GM19452 (cell line): ENCODE measurements around the gene TSPAN4.

Experiments
- ATAC-seq: cut with Tn5 transposase; IDR thresholded peaks from one replicate; pipeline ENCODE4 v1.9.1; 2021; ENCODE audit not compliant: unreplicated experiment

Gene TSPAN4

GRCh38 chr11:863023-863909 lies 20.6 kb downstream of the TSPAN4 start:
- no peak for ATAC-seq

- ATAC-seq = no peak
Observed at GRCh38 chr11:863910-864827, 21.5 kb downstream of the TSPAN4 start.

- ATAC-seq = no peak
Observed at GRCh38 chr11:864898-865297, 22.2 kb downstream of the TSPAN4 start.

DNA sequence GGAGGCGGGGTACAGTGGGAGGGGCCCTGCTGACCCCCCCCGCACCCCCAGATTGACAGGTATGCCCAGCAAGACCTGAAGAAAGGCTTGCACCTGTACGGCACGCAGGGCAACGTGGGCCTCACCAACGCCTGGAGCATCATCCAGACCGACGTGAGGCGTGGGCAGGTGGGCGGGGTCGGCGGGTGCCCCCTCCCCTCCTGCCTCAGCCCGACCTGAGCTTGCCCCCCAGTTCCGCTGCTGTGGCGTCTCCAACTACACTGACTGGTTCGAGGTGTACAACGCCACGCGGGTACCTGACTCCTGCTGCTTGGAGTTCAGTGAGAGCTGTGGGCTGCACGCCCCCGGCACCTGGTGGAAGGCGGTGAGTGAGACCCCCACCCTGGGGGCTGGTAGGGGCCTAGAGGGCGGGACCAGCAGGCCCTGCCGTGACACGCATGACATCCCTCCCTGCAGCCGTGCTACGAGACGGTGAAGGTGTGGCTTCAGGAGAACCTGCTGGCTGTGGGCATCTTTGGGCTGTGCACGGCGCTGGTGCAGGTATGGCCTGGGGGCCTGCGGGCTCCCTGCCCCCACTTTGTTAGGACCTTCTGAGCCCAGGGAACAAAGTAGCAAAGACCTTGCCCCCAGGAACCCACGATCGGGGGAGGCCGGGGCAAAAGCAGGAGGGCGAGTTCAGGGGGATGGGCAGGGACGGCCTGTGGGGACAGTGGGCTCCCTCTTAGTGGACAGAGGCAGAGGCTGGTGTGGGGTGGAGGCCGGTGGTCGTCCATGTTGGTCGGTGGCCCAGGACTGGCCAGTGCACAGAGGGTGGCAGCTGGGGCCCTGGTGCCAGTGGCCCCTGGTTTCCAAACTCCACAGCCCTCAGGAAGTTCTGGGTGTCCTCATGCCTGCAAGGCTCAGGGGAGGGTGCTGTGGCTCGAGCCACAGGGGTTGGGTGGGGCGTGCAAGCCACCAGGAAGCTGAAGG lies 23.1 kb downstream of the TSPAN4 start:
- no peak for ATAC-seq

- no peak for ATAC-seq
Observed at GRCh38 chr11:866481-866880, 23.8 kb downstream of the TSPAN4 start.

DNA sequence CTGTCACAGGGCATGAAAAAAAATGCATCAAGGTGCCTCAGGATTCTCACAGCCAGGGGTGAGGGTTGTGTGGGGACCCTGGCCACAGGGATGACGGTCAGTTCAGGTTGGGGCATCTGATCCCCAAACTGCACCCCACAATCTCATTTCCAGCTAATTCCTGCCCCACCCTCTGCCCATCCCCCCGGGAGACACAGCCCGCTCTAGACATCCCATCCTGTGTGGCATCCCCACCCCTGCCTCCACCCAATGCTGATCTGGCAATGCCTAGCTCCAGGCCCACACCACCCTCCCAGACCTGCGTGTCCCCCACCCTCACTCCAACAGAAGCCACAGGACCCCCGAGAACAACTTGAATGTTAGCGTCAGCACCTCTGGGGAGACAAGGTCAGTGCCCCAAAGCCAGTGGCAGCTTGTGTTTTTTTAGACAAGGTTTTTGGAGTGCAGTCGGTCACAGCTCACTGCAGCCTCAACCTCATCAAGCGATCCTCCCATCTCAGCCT lies 25.3 kb downstream of the TSPAN4 start:
- no peak for ATAC-seq

DNA sequence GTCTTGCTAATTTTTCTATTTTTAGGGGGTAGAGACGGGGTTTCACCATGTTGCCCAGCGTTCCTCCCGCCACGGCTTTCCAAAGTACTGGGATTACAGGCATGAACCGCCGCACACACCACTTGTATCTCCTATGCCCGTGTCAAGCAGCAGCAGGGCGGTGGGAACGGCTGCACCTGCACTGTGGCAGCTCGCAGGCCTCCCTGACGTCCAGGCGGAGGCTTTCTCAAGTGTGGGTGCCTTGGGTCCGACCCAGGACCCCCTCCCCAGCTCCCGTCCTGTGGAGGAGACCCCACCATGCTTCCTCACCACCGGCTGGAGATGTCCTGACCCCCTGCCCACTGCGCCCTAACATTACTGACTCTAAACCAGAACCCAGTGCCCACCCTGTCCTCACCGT lies 25.7 kb downstream of the TSPAN4 start:
- ATAC-seq = no peak

- ATAC-seq = no peak
Observed at GRCh38 chr11:868802-869201, 26.1 kb downstream of the TSPAN4 start.

DNA sequence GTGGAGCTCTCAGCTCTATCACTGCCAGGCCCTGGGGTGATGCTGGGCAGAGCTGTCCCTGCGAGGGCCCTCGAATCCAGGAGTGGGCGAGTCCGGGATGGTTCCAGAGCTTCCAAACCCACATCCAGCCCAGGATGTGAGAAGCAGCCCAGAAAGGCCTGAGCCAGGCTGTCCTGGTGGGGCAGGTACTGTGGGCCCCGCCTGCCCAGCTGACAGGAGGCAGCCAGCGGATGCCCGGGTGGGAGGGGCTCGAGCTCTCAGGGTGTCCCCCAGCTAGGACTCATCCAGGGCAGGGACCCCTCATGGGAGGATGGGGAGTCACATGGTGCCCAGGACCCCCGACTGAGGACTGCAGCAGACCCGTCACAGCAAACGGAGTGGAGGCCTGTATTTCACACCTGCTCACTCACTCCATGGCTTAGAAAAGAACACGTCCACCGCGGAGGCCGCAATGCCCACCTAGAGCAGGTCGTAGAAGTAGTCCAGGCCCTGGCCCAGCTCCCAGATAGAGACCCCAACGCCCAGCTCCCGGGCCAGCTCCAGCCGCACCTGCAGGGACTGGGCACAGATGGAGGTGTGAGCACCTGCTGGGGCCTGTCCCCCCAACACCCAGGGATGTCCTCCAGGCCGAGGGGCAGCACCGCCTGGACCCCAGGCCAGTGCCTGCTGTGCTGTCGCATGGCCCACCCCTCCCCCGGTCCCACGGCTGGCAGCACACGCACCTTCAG lies 26.9 kb downstream of the TSPAN4 start:
- no peak for ATAC-seq

- no peak for ATAC-seq
Observed at GRCh38 chr11:870127-870413, 27.4 kb downstream of the TSPAN4 start.

GRCh38 chr11:870418-870817 lies 27.8 kb downstream of the TSPAN4 start:
- no peak for ATAC-seq

DNA sequence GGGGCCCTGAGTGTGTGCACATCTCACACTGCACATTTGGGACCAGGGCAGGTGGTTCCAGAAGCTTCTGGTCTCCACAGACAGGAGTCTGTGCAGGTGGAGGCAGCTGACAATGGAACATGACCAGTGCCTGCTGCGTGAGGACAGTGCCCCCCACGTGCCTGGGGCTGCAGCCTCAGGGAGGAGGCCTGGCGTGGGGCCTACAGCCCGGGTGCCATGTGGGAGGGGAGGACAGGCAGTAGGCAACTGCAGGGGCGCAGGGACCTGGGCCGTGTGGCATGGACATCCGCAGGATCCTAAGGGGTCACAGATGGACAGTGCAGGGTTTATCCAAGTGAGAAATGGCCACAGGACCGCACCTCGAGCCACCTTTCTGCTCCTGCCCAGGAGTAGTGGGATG lies 28.8 kb downstream of the TSPAN4 start:
- no peak for ATAC-seq

- no peak for ATAC-seq
Observed at GRCh38 chr11:872799-873198, 30.1 kb downstream of the TSPAN4 start.

DNA sequence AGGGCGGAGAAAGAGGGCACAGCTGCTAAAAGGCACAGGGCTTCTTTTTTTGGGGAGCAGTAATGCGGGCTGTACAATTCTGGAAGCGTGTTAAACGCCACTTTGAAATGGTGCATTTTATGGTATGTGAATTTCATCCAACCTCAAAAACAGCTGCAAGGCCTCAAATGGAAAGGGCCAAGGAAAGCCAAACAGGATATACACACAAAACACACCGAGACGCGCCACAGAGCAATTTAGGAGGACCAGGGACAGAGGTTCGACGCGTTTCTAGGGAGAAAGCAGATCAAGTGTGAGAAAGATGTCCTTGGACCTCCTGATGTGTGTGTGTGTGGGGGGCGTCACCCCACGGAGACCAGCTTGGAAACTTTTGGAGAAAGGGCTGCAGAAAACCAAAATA lies 31.1 kb downstream of the TSPAN4 start:
- ATAC-seq = no peak

- ATAC-seq = no peak
Observed at GRCh38 chr11:875203-875602, 32.6 kb downstream of the TSPAN4 start.

GRCh38 chr11:875769-876301 lies 33.2 kb downstream of the TSPAN4 start:
- ATAC-seq = no peak

DNA sequence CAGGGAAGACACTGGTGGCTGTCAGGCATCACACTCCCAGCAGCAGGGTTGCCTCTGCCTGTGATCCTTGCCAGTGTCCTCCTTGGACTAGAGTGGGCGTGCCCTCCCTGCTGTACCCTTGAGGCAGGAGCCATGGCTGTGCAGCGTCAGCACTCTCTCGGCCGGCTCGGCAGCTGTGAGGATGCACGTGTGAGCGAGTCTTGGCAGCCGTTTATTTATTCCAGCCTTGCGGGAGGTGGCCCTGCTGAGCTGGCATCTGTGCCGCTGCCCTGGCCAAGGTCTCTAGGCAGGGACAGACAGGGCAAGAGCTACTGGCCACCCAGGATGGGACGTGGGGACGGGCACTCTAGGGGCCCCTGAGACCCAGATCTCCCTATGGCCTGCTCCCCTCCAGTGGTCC lies 33.9 kb downstream of the TSPAN4 start:
- ATAC-seq = no peak

- ATAC-seq = no peak
Observed at GRCh38 chr11:877565-877964, 34.9 kb downstream of the TSPAN4 start.

DNA sequence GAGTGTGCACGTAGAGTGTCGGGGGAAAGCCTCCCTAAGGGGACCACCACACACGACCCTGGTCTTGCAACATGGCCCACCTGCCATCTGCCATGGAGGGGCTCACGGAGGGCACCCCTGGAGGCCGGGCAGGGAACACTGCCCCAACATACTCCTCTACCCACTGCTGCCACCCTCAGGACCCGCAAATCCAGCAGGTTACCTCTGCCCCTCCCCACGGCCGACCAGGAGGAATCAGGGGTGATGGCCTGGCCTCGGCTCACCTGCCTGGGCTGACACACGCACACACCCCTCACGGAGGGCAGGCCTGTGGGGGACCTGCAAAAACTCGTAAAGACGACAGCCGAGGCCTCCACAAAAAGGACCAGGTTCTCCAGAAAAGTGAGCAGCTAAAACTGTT lies 37.8 kb downstream of the TSPAN4 start:
- no peak for ATAC-seq

DNA sequence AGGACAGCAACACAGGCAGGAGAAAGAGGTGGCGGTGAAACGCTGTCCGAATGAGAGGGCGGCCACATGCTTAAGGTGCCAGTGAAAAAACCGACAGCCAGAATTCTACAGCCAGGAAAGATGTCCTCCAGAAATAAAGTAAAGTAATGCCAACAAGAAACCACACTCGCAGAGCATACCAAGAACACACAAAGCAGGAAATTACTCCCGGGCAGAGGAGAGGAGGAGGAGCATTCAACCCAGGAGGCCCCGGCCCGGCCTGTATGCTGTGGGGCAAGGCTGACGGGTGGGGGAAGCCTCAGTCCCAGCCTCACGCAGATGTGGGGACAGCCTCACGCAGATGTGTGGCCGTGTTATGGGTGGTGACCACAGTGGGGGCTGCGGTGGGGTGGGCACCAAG lies 39.9 kb downstream of the TSPAN4 start:
- no peak for ATAC-seq
